H1 (cell line): ENCODE results near the gene TMPRSS3. TPM values are rescaled to one million over a fixed set of nuclear protein-coding genes. Genes with fewer than 3 reads are reported as not detected.

Experiments
- CTCF ChIA-PET: fragments of 300-600 bp; sonication (Branson Sonifier 250); formaldehyde crosslinking; loops from one replicate; lab custom pipeline; 2021; ENCODE audit not compliant: partially characterized antibody; lab: Charles Lee
- POLR2A ChIA-PET: fragments of 300-600 bp; sonication (Branson Sonifier 250); formaldehyde crosslinking; loops from one replicate; lab custom pipeline; 2021; ENCODE audit warnings: inconsistent platforms; ENCODE audit not compliant: partially characterized antibody; lab: Charles Lee
- DNase-seq, 2 experiments: peaks; one replicate each; pipeline versions ENCODE4 v3.0.0 to v3.0.0-alpha.2; 2010 to 2022; ENCODE audit warnings: low spot score in 2 of 2, low read depth in 1 of 2, mixed read lengths in 1 of 2
- FAIRE-seq: peaks from 2 replicates; lab custom pipeline; 2011; peaks lifted over from hg19 to GRCh38; lab: Jason Lieb, UNC
- H2AFZ ChIP-seq: 2 replicates; pipeline ENCODE4 v1.8.1; 2012; ENCODE audit warnings: low read length, inconsistent platforms
- H2AK5ac ChIP-seq: 2 replicates; pipeline ENCODE4 v1.6.1; 2013; ENCODE audit warnings: low read depth, low read length
- H2BK120ac ChIP-seq: replicated peaks from 2 replicates; pipeline ENCODE3; 2013; ENCODE audit warnings: low read depth, low read length, inconsistent platforms
- H2BK12ac ChIP-seq: 2 replicates; pipeline ENCODE4 v1.6.1; 2013; ENCODE audit warnings: low read depth, low read length
- H2BK15ac ChIP-seq: 2 replicates; pipeline ENCODE4 v1.6.1; 2013; ENCODE audit warnings: low read length
- H2BK20ac ChIP-seq: 2 replicates; pipeline ENCODE4 v1.6.1; 2013; ENCODE audit warnings: low read length
- H2BK5ac ChIP-seq: 2 replicates; pipeline ENCODE4 v1.6.1; 2013; ENCODE audit warnings: low read depth, low read length
- H3K14ac ChIP-seq: 2 replicates; pipeline ENCODE4 v1.6.1; 2013; ENCODE audit warnings: inconsistent platforms; ENCODE audit not compliant: insufficient read length
- H3K18ac ChIP-seq: 2 replicates; pipeline ENCODE4 v1.6.1; 2013; ENCODE audit warnings: low read length; ENCODE audit errors: extremely low read depth
- H3K23ac ChIP-seq: 2 replicates; pipeline ENCODE4 v1.6.1; 2013; ENCODE audit warnings: inconsistent platforms; ENCODE audit not compliant: insufficient read length
- H3K23me2 ChIP-seq: 2 replicates; pipeline ENCODE4 v1.6.1; 2013; ENCODE audit warnings: low read depth, low read length
- H3K27ac ChIP-seq: 2 replicates; pipeline ENCODE4 v1.6.1; 2011; ENCODE audit warnings: low read depth, low read length, inconsistent platforms
- H3K27me3 ChIP-seq, 4 experiments: replicated peaks in 1 of 4; 1 replicate in 1 of 4; 2 replicates in 3 of 4; pipeline versions ENCODE4 v1.6.1 to v1.8.1; 2011 to 2013; ENCODE audit warnings: low read length in 3 of 4, mild to moderate bottlenecking in 3 of 4, inconsistent platforms in 2 of 4, mixed read lengths in 2 of 4, moderate library complexity in 1 of 4; ENCODE audit not compliant: control insufficient read depth in 3 of 4, insufficient read depth in 3 of 4; ENCODE audit errors: extremely low read depth in 1 of 4
- H3K36me3 ChIP-seq, 4 experiments: 2 replicates each; pipeline versions ENCODE4 v1.6.1 to v1.8.1; 2011 to 2013; ENCODE audit warnings: mild to moderate bottlenecking in 4 of 4, low read length in 3 of 4, moderate library complexity in 2 of 4, control low read depth in 1 of 4, inconsistent platforms in 1 of 4; ENCODE audit not compliant: insufficient read depth in 4 of 4, control insufficient read depth in 2 of 4
- H3K4ac ChIP-seq: replicated peaks from 2 replicates; pipeline ENCODE3; 2013; ENCODE audit warnings: low read length, low read depth, mixed read lengths, inconsistent platforms; ENCODE audit not compliant: insufficient read length
- H3K4me1 ChIP-seq, 4 experiments: replicated peaks in 1 of 4; 1 replicate in 1 of 4; 2 replicates in 3 of 4; pipeline versions ENCODE4 v1.6.1 to v1.8.1; 2011 to 2013; ENCODE audit warnings: low read length in 3 of 4, inconsistent platforms in 2 of 4, mixed read lengths in 1 of 4; ENCODE audit not compliant: insufficient read depth in 4 of 4, control insufficient read depth in 3 of 4
- H3K4me2 ChIP-seq, 2 experiments: 2 replicates each; pipeline versions ENCODE4 v1.6.1 to v1.8.1; 2011 to 2013; ENCODE audit warnings: low read depth in 2 of 2, low read length in 2 of 2, control low read depth in 1 of 2, inconsistent platforms in 1 of 2, mild to moderate bottlenecking in 1 of 2; ENCODE audit not compliant: insufficient read depth in 1 of 2
- H3K4me3 ChIP-seq, 4 experiments: fragments of 200-600, 300-600 bp in 1 of 4; sonication (generic), shearing (Covaris generic), sonication (Bioruptor Twin) in 1 of 4; 2 replicates each; pipeline versions ENCODE4 v1.5.1 to v1.8.1; 2011 to 2016; ENCODE audit warnings: low read length in 4 of 4, low read depth in 3 of 4, control low read depth in 2 of 4, inconsistent platforms in 2 of 4, mild to moderate bottlenecking in 2 of 4, mixed read lengths in 1 of 4, moderate library complexity in 1 of 4; ENCODE audit not compliant: insufficient read depth in 2 of 4; ENCODE audit errors: extremely low read depth in 1 of 4
- H3K56ac ChIP-seq: replicated peaks from 2 replicates; pipeline ENCODE3; 2013; ENCODE audit warnings: low read depth, mild to moderate bottlenecking, mixed read lengths, low read length, inconsistent platforms; ENCODE audit not compliant: insufficient read length
- H3K79me1 ChIP-seq: 2 replicates; pipeline ENCODE4 v1.6.1; 2013; ENCODE audit warnings: low read depth, low read length, control low read depth
- H3K79me2 ChIP-seq, 2 experiments: 2 replicates each; pipeline versions ENCODE4 v1.6.1 to v1.8.1; 2012 to 2013; ENCODE audit warnings: low read length in 2 of 2, mild to moderate bottlenecking in 2 of 2, inconsistent platforms in 1 of 2; ENCODE audit not compliant: insufficient read depth in 2 of 2, control insufficient read depth in 1 of 2
- H3K9ac ChIP-seq, 4 experiments: replicated peaks in 1 of 4; 1 replicate in 1 of 4; 2 replicates in 3 of 4; pipeline versions ENCODE4 v1.6.1 to v1.8.1; 2011 to 2013; ENCODE audit warnings: low read depth in 3 of 4, low read length in 3 of 4, control low read depth in 2 of 4, mild to moderate bottlenecking in 2 of 4, moderate library complexity in 2 of 4, inconsistent platforms in 1 of 4; ENCODE audit errors: extremely low read depth in 1 of 4
- H3K9me3 ChIP-seq, 2 experiments: 2 replicates each; pipeline versions ENCODE4 v1.6.1 to v1.8.1; 2012 to 2013; ENCODE audit warnings: mild to moderate bottlenecking in 2 of 2, moderate library complexity in 2 of 2, control low read depth in 1 of 2, inconsistent platforms in 1 of 2, low read depth in 1 of 2, low read length in 1 of 2, mixed read lengths in 1 of 2; ENCODE audit not compliant: insufficient read depth in 2 of 2
- H4K20me1 ChIP-seq, 2 experiments: replicated peaks in 1 of 2; 2 replicates each; pipeline versions ENCODE3 to v1.8.1; 2011 to 2013; ENCODE audit warnings: inconsistent platforms in 2 of 2, low read length in 2 of 2, mild to moderate bottlenecking in 1 of 2; ENCODE audit not compliant: insufficient read depth in 2 of 2, control insufficient read depth in 1 of 2
- H4K5ac ChIP-seq: 2 replicates; pipeline ENCODE4 v1.6.1; 2013; ENCODE audit warnings: low read length, low read depth, mixed read lengths, inconsistent platforms; ENCODE audit not compliant: insufficient read length
- H4K8ac ChIP-seq: 2 replicates; pipeline ENCODE4 v1.8.0; 2013; ENCODE audit warnings: mild to moderate bottlenecking, moderate library complexity, low read length, inconsistent platforms; ENCODE audit not compliant: insufficient read depth; ENCODE audit errors: extremely low read depth
- H4K91ac ChIP-seq: replicated peaks from 2 replicates; pipeline ENCODE3; 2013; ENCODE audit warnings: low read length, mixed read lengths, inconsistent platforms; ENCODE audit not compliant: insufficient read length
- BCL11A ChIP-seq, 2 experiments: IDR thresholded peaks; one replicate each; pipeline ENCODE4 v1.6.1; 2011; ENCODE audit warnings: low read depth in 2 of 2, low read length in 2 of 2, mild to moderate bottlenecking in 2 of 2
- BRCA1 ChIP-seq: IDR thresholded peaks from 2 replicates; pipeline ENCODE4 v1.6.1; 2012; ENCODE audit warnings: low read depth, low read length, improper control_type of control experiment
- CBX8 ChIP-seq: fragments of 300-800, 300-1000 bp; sonication (generic); IDR thresholded peaks from 2 replicates; pipeline ENCODE4 v1.7.1; 2016; ENCODE audit warnings: low read depth, low read length, borderline replicate concordance
- CTBP2 ChIP-seq: IDR thresholded peaks from 2 replicates; pipeline ENCODE4 v1.7.0; 2011; ENCODE audit warnings: borderline replicate concordance, mild to moderate bottlenecking, moderate library complexity, mixed read lengths, low read length; ENCODE audit not compliant: insufficient read depth, insufficient read length
- EGR1 ChIP-seq: IDR thresholded peaks from 2 replicates; pipeline ENCODE4 v1.6.1; 2011; ENCODE audit warnings: low read depth, low read length, borderline replicate concordance
- EZH2 ChIP-seq: fragments of 200-600 bp; sonication (generic); IDR thresholded peaks from 2 replicates; pipeline ENCODE4 v1.7.1; 2012; ENCODE audit warnings: low read depth, mild to moderate bottlenecking, moderate library complexity, low read length, inconsistent platforms; ENCODE audit not compliant: severe bottlenecking
- JUND ChIP-seq: IDR thresholded peaks from 2 replicates; pipeline ENCODE4 v1.6.1; 2011; ENCODE audit warnings: mild to moderate bottlenecking, improper control_type of control experiment, low read length
- NANOG ChIP-seq: IDR thresholded peaks from 2 replicates; pipeline ENCODE4 v1.6.1; 2011; ENCODE audit warnings: low read length, low read depth, mild to moderate bottlenecking, inconsistent platforms; ENCODE audit not compliant: insufficient read depth, poor library complexity, severe bottlenecking
- RAD21 ChIP-seq, 2 experiments: IDR thresholded peaks in 1 of 2; conservative IDR thresholded peaks in 1 of 2; 2 replicates each; pipeline ENCODE4 v1.6.1; 2011; ENCODE audit warnings: low read depth in 2 of 2, low read length in 2 of 2, improper control_type of control experiment in 1 of 2, inconsistent platforms in 1 of 2, mild to moderate bottlenecking in 1 of 2, moderate library complexity in 1 of 2
- RFX5 ChIP-seq: IDR thresholded peaks from 2 replicates; pipeline ENCODE4 v1.6.1; 2011; ENCODE audit warnings: low read depth, low read length, improper control_type of control experiment, borderline replicate concordance
- SP1 ChIP-seq: IDR thresholded peaks from 2 replicates; pipeline ENCODE4 v1.6.1; 2011; ENCODE audit warnings: low read depth, low read length
- WGBS, 2 experiments: shearing (Covaris generic) in 1 of 2; methylation state at CpG; one replicate each; pipeline versions ENCODE4 v1.1.6 to v1.1.7; 2013 to 2015; ENCODE audit warnings: low lambda C conversion rate in 2 of 2, mixed read lengths in 2 of 2, inconsistent platforms in 1 of 2, low coverage in 1 of 2, missing lambda C conversion rate in 1 of 2; ENCODE audit not compliant: insufficient replicate concordance in 2 of 2, insufficient coverage in 1 of 2, insufficient read length in 1 of 2; ENCODE audit errors: extremely low coverage in 1 of 2, missing lambda C conversion rate in 1 of 2; 5-methylcytosine and 5-hydroxymethylcytosine counted together
- polyA plus RNA-seq, 7 experiments: library from polyadenylated mRNA; depleted of rRNA in 3 of 7; stranded (reverse) in 5 of 7; unstranded in 2 of 7; fragments of >200 nt in 5 of 7; fragments of 200-250 nt in 2 of 7; gene quantifications; 1 replicate in 5 of 7; 2 replicates in 1 of 7; 4 replicates in 1 of 7; pipeline versions ENCODE4 v1.2.1 to v1.2.3, GENCODE V29; 2011 to 2013; ENCODE audit warnings: missing spikeins in 2 of 7, mixed read lengths in 2 of 7
- total RNA-seq: library from RNA; stranded (reverse); fragmentation: NEBNext Ultra II Directional; extraction: Animal tissue kit (Norgen Biotek cat#: 25700); gene quantifications from 2 replicates; pipeline ENCODE4 v1.2.1, GENCODE V29; 2021
- TF ChIP-seq, protein P1 (sequence below): IDR thresholded peaks from 2 replicates; pipeline ENCODE4 v1.6.1; 2012; ENCODE audit warnings: inconsistent platforms

The TMPRSS3 gene
- total and polyA plus RNA-seq, 2 of the 8 experiments (the other 6 are each of a cell fraction or from before 2014, with no cell fraction given): 0.38 TPM; not detected in 1

DNA sequence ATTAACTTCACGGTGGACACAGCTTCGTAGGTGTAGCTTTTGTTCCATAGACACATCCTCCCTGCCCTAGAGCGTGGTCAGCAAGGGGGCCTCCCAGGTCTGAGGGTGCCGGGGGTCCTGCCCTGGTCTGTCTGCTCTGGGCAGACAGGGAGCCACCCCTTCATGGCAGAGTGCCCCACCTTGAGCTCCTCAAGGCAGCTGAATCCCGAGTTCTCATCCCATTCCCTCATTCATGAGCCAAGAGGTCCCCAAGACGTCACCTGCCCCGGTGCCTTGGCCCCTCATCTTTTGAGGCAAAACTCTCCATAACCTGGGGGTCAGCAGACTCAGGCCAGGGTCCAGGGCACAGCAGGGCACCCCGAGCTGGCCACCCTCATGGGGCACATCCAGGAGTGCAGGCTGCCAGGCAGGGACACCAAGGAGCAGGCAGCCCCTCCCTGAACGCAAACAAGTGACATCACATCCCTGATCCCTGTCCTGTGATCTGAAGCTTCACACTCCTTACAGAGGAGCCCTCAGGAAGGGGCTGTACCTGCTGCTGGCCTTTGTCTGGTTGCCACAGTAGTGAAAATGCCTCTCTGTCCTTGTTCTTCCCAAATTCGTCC, 31.1 kb upstream of the TMPRSS3 start:
- Histone ChIP-seq H2BK120ac (no peak overlapping the region), H2AK5ac (no peak overlapping the region), H2BK5ac (no peak overlapping the region; the same call in 1 of the 2 replicates), H4K20me1 (no peaks in the 10 kb centered on the region), H3K4me3 (no peak overlapping the region), H3K23me2 (no peaks in the 10 kb centered on the region), H4K91ac (no peak overlapping the region), H4K8ac (no peak overlapping the region), H3K9me3 (peaks cover 0 to 2% of the 10 kb centered on the region in 2 experiments; a peak in 1 of 4 replicates), H3K79me1 (no peaks in the 10 kb centered on the region), H3K4me2 (no peak overlapping the region), H3K23ac (no peak overlapping the region), H3K79me2 (no peaks in the 10 kb centered on the region), H2BK20ac (no peak overlapping the region), H3K4ac (no peak overlapping the region), H2BK15ac (no peak overlapping the region), H3K18ac (no peak overlapping the region), H3K14ac (no peak overlapping the region), H2BK12ac (no peak overlapping the region), H2AFZ (no peak overlapping the region), H3K9ac (no peak overlapping the region), H3K36me3 (no peaks in the 10 kb centered on the region), H3K4me1 (no peaks in the 10 kb centered on the region), H3K27ac (no peak overlapping the region), H4K5ac (no peak overlapping the region), H3K27me3 (no peaks in the 10 kb centered on the region; a peak in 1 of 7 replicates), H3K56ac (no peak overlapping the region)
- 93% methylated on average over 10 of the region's 10 CpGs; no CpG with 5 or more reads in 1 of the 2 experiments for WGBS, 2 experiments
- CTCF ChIA-PET: interaction anchor here (0.9 to 2.6 kb wide), 4 partner anchors 9 to 46 kb away, joined by 3 to 8 read pairs (median 6); no protein-coding TSS in a partner anchor
- no peak for DNase-seq
- FAIRE-seq: no peak
- POLR2A ChIA-PET: interaction anchor here (1.0 kb wide), 1 partner anchor 11 kb away, joined by 3 read pairs; no protein-coding TSS in a partner anchor
- TF ChIP-seq BRCA1: no peak
- TF ChIP-seq EGR1: no peak
- TF ChIP-seq RFX5: no peak
- TF ChIP-seq, protein P1, sequence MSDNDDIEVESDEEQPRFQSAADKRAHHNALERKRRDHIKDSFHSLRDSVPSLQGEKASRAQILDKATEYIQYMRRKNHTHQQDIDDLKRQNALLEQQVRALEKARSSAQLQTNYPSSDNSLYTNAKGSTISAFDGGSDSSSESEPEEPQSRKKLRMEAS: no peak
- TF ChIP-seq CBX8: no peak
- no peak for TF ChIP-seq RAD21 (IDR thresholded peaks at IDR 0.05 in 1 of 2, conservative IDR thresholded peaks at IDR 0.05 in 1 of 2; ENCODE audit: low read depth in 2 of 2, low read length in 2 of 2)
- TF ChIP-seq CTBP2: no peak
- TF ChIP-seq EZH2: no peak
- TF ChIP-seq SP1: no peak
- TF ChIP-seq JUND: no peak
- no peak for TF ChIP-seq BCL11A (IDR thresholded peaks at IDR 0.05; ENCODE audit: low read depth in 2 of 2, low read length in 2 of 2)
- no peak for TF ChIP-seq NANOG
